K562 (cell line): Measurements from ENCODE around the gene NUDT22. TPM values are rescaled to one million over a fixed set of nuclear protein-coding genes. Genes with fewer than 3 reads are reported as not detected.
A peak's percentile ranks its signal among the peaks of the same experiment; 100 is the strongest.

Experiments
- BCLAF1 ChIP-seq, 2 experiments: fragments of 450-650 bp in 1 of 2; IDR thresholded peaks; 2 replicates each; pipeline ENCODE4 v1.6.1; 2011 to 2017; ENCODE audit warnings: low read depth in 2 of 2, antibody characterized with exemption in 1 of 2, borderline replicate concordance in 1 of 2, low read length in 1 of 2, mild to moderate bottlenecking in 1 of 2, mixed read lengths in 1 of 2; ENCODE audit not compliant: control insufficient read depth in 1 of 2
- HDGF ChIP-seq: fragments of 450-650 bp; IDR thresholded peaks from 2 replicates; pipeline ENCODE4 v1.6.1; 2016
- HIVEP1 ChIP-seq: fragments of 250-450 bp; sonication (Bioruptor Pico); IDR thresholded peaks from 2 replicates; pipeline ENCODE4 v1.4.0; 2020; ENCODE audit warnings: mild to moderate bottlenecking
- ILK ChIP-seq: fragments of 450-650 bp; IDR thresholded peaks from 2 replicates; pipeline ENCODE4 v1.6.1; 2016; ENCODE audit warnings: missing genetic modification characterization, low read depth, mild to moderate bottlenecking, missing compliant biosample characterization, moderate library complexity, borderline replicate concordance
- KDM1A ChIP-seq, 2 experiments: fragments of 450-650 bp; IDR thresholded peaks; 2 replicates each; pipeline ENCODE4 v1.6.1; 2016; ENCODE audit warnings: mild to moderate bottlenecking in 2 of 2
- PML ChIP-seq: IDR thresholded peaks from 2 replicates; pipeline ENCODE4 v1.6.1; 2012; ENCODE audit warnings: low read length, inconsistent platforms
- POLR2G ChIP-seq: fragments of 200-400 bp; formaldehyde crosslinking; IDR thresholded peaks from 2 replicates; pipeline ENCODE4 v1.6.1; 2017; ENCODE audit warnings: low read depth, mild to moderate bottlenecking, antibody characterized with exemption, low read length, moderate library complexity
- SAP30 ChIP-seq: fragments of 200-600 bp; sonication (generic); IDR thresholded peaks from 2 replicates; pipeline ENCODE4 v1.6.1; 2012; ENCODE audit warnings: borderline replicate concordance, low read depth, mild to moderate bottlenecking, moderate library complexity, low read length, control low read depth, inconsistent platforms; ENCODE audit not compliant: insufficient read depth, poor library complexity, severe bottlenecking
- THRB ChIP-seq: fragments of 450-650 bp; formaldehyde crosslinking; conservative IDR thresholded peaks from 2 replicates; pipeline ENCODE4 v1.4.0; 2022; ENCODE audit warnings: mild to moderate bottlenecking, missing genetic modification characterization
- USF2 ChIP-seq: sonication (generic); formaldehyde crosslinking; IDR thresholded peaks from 2 replicates; pipeline ENCODE4 v1.5.0; 2020; ENCODE audit warnings: missing genetic modification reagents
- ZNF174 ChIP-seq: fragments of 250-450 bp; sonication (Bioruptor Pico); IDR thresholded peaks from 2 replicates; pipeline ENCODE4 v1.4.0; 2020; ENCODE audit warnings: mild to moderate bottlenecking
- ZNF274 ChIP-seq: IDR thresholded peaks from 2 replicates; pipeline ENCODE4 v1.6.1; 2011; ENCODE audit warnings: low read depth, mild to moderate bottlenecking, low read length, moderate library complexity, borderline replicate concordance
- polyA plus RNA-seq, 8 experiments: library from polyadenylated mRNA; depleted of rRNA in 4 of 8; stranded (reverse) in 5 of 8; unstranded in 3 of 8; fragments of >200 nt; fragmentation: Nextera tagmentation in 2 of 8; fragmentation: Illumina TruSeq in 1 of 8; extraction: Ambion mirVana in 2 of 8; extraction: Trizol in 1 of 8; gene quantifications; 2 replicates each; pipeline versions ENCODE4 v1.2.1 to v1.2.3, GENCODE V29; 2011 to 2014; ENCODE audit warnings: inconsistent platforms in 1 of 8, missing spikeins in 1 of 8
- total RNA-seq, 7 experiments: library from RNA; depleted of rRNA in 6 of 7; stranded (reverse); fragments of >200 nt in 6 of 7; fragmentation: Illumina TruSeq in 2 of 7; extraction: Trizol in 2 of 7; gene quantifications; 2 replicates each; pipeline versions ENCODE4 v1.2.1 to v1.2.3, GENCODE V29; 2011 to 2021; ENCODE audit warnings: low replicate concordance in 1 of 7
- TF ChIP-seq, protein P1 (sequence below), 3 experiments: fragments of 200-800 bp in 1 of 3; sonication (Bioruptor generic) in 1 of 3; sonication (generic) in 1 of 3; formaldehyde crosslinking in 1 of 3; IDR thresholded peaks; 2 replicates each; pipeline versions ENCODE4 v1.6.1 to v1.8.0; 2016 to 2022; ENCODE audit warnings: mild to moderate bottlenecking in 2 of 3, missing compliant biosample characterization in 2 of 3, missing genetic modification characterization in 2 of 3, missing genetic modification reagents in 1 of 3
- TF ChIP-seq, protein P2 (sequence below): fragments of 250-450 bp; sonication (Bioruptor Pico); IDR thresholded peaks from 2 replicates; pipeline ENCODE4 v1.5.0; 2020; ENCODE audit warnings: mild to moderate bottlenecking, borderline replicate concordance

Gene NUDT22
- total and polyA plus RNA-seq, 9 of the 15 experiments (the other 6 are each of a cell fraction or from before 2014, with no cell fraction given), result 6.3 to 92.6 (median 37.4) TPM

GRCh38 chr11:64245401-64245796 is 19.3 kb downstream of the NUDT22 start (continued):
- TF ChIP-seq POLR2G (peak; percentile 57; the same call in 1 of the 2 replicates), SAP30 (no peak), KDM1A (IDR thresholded peaks at IDR 0.05) (no peak), HDGF (no peak), PML (0 out of 2 replicates have a peak, but pooled peaks have one; percentile 8), THRB (CRISPR knock-in tag) (no peak), ZNF174 (CRISPR knock-in tag) (no peak), HIVEP1 (CRISPR knock-in tag) (no peak), BCLAF1 (IDR thresholded peaks at IDR 0.05; ENCODE audit: borderline replicate concordance in 1 of 2, control insufficient read depth in 1 of 2, low read depth in 2 of 2, low read length in 1 of 2) (no peak), ZNF274 (no peak), USF2 (CRISPR knock-in tag) (no peak), ILK (tag) (no peak)
- TF ChIP-seq, protein P1, sequence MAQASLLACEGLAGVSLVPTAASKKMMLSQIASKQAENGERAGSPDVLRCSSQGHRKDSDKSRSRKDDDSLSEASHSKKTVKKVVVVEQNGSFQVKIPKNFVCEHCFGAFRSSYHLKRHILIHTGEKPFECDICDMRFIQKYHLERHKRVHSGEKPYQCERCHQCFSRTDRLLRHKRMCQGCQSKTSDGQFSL (CRISPR knock-in tag; IDR thresholded peaks at IDR 0.05), result no peak
- TF ChIP-seq, protein P1 (tag; IDR thresholded peaks at IDR 0.05), result 0 out of 4 replicates have a peak, but pooled peaks of 1 of the 2 experiments have one; percentile 24
- TF ChIP-seq, protein P2, sequence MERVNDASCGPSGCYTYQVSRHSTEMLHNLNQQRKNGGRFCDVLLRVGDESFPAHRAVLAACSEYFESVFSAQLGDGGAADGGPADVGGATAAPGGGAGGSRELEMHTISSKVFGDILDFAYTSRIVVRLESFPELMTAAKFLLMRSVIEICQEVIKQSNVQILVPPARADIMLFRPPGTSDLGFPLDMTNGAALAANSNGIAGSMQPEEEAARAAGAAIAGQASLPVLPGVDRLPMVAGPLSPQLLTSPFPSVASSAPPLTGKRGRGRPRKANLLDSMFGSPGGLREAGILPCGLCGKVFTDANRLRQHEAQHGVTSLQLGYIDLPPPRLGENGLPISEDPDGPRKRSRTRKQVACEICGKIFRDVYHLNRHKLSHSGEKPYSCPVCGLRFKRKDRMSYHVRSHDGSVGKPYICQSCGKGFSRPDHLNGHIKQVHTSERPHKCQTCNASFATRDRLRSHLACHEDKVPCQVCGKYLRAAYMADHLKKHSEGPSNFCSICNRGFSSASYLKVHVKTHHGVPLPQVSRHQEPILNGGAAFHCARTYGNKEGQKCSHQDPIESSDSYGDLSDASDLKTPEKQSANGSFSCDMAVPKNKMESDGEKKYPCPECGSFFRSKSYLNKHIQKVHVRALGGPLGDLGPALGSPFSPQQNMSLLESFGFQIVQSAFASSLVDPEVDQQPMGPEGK (CRISPR knock-in tag), result no peak
